Measurements from ENCODE around the gene PLA2G7. TPM values are rescaled to one million over a fixed set of nuclear protein-coding genes. Genes with fewer than 3 reads are reported as not detected.

PLA2G7 gene
- total RNA-seq, 1 experiment from 2014 or later = not detected

GRCh38 chr6:46684771-46685170, 50.4 kb downstream of the PLA2G7 start:
- H3K9me3 Mint-ChIP-seq (ENCODE audit: unreplicated experiment) = no peaks in the 10 kb centered on the region
- TF ChIP-seq CTCF (IDR thresholded peaks at IDR 0.05; ENCODE audit: unreplicated experiment) = no peak
- H3K27me3 Mint-ChIP-seq (ENCODE audit: insufficient read depth, unreplicated experiment) = no peaks in the 10 kb centered on the region
- ChIA-PET CTCF (interaction anchor here (0.7 kb wide), 1 partner anchor 76 kb away, joined by 3 read pairs; no protein-coding TSS in a partner anchor), POLR2A (interaction anchor here (0.7 kb wide), 2 partner anchors 33 to 1522 kb away, joined by 3 read pairs; no protein-coding TSS in a partner anchor)
- DNase-seq (ENCODE audit: unreplicated experiment) = no peak
- H3K27ac Mint-ChIP-seq (ENCODE audit: low read depth, unreplicated experiment) = no peak overlapping the region
- no peak overlapping the region for H3K4me3 Mint-ChIP-seq (ENCODE audit: unreplicated experiment)
- intact Hi-C loops (cut with micrococcal nuclease) = no loop called here
- H3K36me3 Mint-ChIP-seq (ENCODE audit: insufficient read depth, unreplicated experiment) = no peaks in the 10 kb centered on the region
- H3K4me1 Mint-ChIP-seq (ENCODE audit: insufficient read depth, unreplicated experiment) = no peaks in the 10 kb centered on the region
- BruUV-seq (replicated peaks) = no TSS peak

- H3K4me3 Mint-ChIP-seq (ENCODE audit: unreplicated experiment) = no peak overlapping the region
- H3K36me3 Mint-ChIP-seq (ENCODE audit: insufficient read depth, unreplicated experiment) = peaks cover 4% of the 10 kb centered on the region
- peak; percentile 1 for DNase-seq (ENCODE audit: unreplicated experiment)
- no peaks in the 10 kb centered on the region for H3K9me3 Mint-ChIP-seq (ENCODE audit: unreplicated experiment)
- CTCF ChIA-PET = interaction anchor here (0.8 to 1.4 kb wide), 3 partner anchors 13 to 375 kb away, joined by 3 to 4 read pairs (median 4); no protein-coding TSS in a partner anchor
- H3K27ac Mint-ChIP-seq (ENCODE audit: low read depth, unreplicated experiment) = no peak overlapping the region
- no peaks in the 10 kb centered on the region for H3K4me1 Mint-ChIP-seq (ENCODE audit: insufficient read depth, unreplicated experiment)
- TF ChIP-seq CTCF (IDR thresholded peaks at IDR 0.05; ENCODE audit: unreplicated experiment) = no peak
- intact Hi-C loops (cut with micrococcal nuclease) = no loop called here
- no TSS peak for BruUV-seq (replicated peaks)
- H3K27me3 Mint-ChIP-seq (ENCODE audit: insufficient read depth, unreplicated experiment) = no peaks in the 10 kb centered on the region
- POLR2A ChIA-PET = interaction anchor here (0.6 to 1.2 kb wide), 2 partner anchors 13 to 22 kb away, joined by 3 to 4 read pairs; no protein-coding TSS in a partner anchor
Observed at GRCh38 chr6:46677314-46677654, 57.9 kb downstream of the PLA2G7 start.

GRCh38 chr6:46676604-46677313, 58.4 kb downstream of the PLA2G7 start:
- no peaks in the 10 kb centered on the region for H3K27me3 Mint-ChIP-seq (ENCODE audit: insufficient read depth, unreplicated experiment)
- ChIA-PET CTCF (interaction anchor here (0.8 to 1.4 kb wide), 3 partner anchors 12 to 374 kb away, joined by 3 to 4 read pairs (median 4); no protein-coding TSS in a partner anchor), POLR2A (interaction anchor here (1.2 kb wide), 1 partner anchor 14 kb away, joined by 4 read pairs; no protein-coding TSS in a partner anchor)
- TF ChIP-seq CTCF (IDR thresholded peaks at IDR 0.05; ENCODE audit: unreplicated experiment) = no peak
- no peak for DNase-seq (ENCODE audit: unreplicated experiment)
- no peak overlapping the region for H3K4me3 Mint-ChIP-seq (ENCODE audit: unreplicated experiment)
- BruUV-seq (replicated peaks) = no TSS peak
- no peaks in the 10 kb centered on the region for H3K9me3 Mint-ChIP-seq (ENCODE audit: unreplicated experiment)
- intact Hi-C loops (cut with micrococcal nuclease) = no loop called here
- peaks cover 4% of the 10 kb centered on the region for H3K36me3 Mint-ChIP-seq (ENCODE audit: insufficient read depth, unreplicated experiment)
- no peak overlapping the region for H3K27ac Mint-ChIP-seq (ENCODE audit: low read depth, unreplicated experiment)
- no peaks in the 10 kb centered on the region for H3K4me1 Mint-ChIP-seq (ENCODE audit: insufficient read depth, unreplicated experiment)

- intact Hi-C loops (cut with micrococcal nuclease) = no loop called here
- Mint-ChIP-seq H3K4me1 (ENCODE audit: insufficient read depth, unreplicated experiment) (no peaks in the 10 kb centered on the region), H3K9me3 (ENCODE audit: unreplicated experiment) (no peaks in the 10 kb centered on the region), H3K27me3 (ENCODE audit: insufficient read depth, unreplicated experiment) (no peaks in the 10 kb centered on the region), H3K36me3 (ENCODE audit: insufficient read depth, unreplicated experiment) (peaks cover 15% of the 10 kb centered on the region), H3K27ac (ENCODE audit: low read depth, unreplicated experiment) (no peak overlapping the region), H3K4me3 (ENCODE audit: unreplicated experiment) (no peak overlapping the region)
- POLR2A ChIA-PET = interaction anchor here (1.5 kb wide), 1 partner anchor 17 kb away, joined by 4 read pairs; no protein-coding TSS in a partner anchor
- CTCF ChIA-PET = interaction anchor here (0.6 to 1.1 kb wide), 6 partner anchors 13 to 332 kb away, joined by 3 to 5 read pairs (median 3); no protein-coding TSS in a partner anchor
- DNase-seq (ENCODE audit: unreplicated experiment) = no peak
- BruUV-seq (replicated peaks) = no TSS peak
- no peak for TF ChIP-seq CTCF (IDR thresholded peaks at IDR 0.05; ENCODE audit: unreplicated experiment)
Observed at GRCh38 chr6:46674410-46674809, 60.8 kb downstream of the PLA2G7 start.
